ENCODE measurements around the gene GALNT1. TPM values are rescaled to one million over a fixed set of nuclear protein-coding genes. Genes with fewer than 3 reads are reported as not detected.

GALNT1 gene
- total RNA-seq, 1 experiment from 2014 or later = 54.7 TPM

GRCh38 chr18:35713545-35713944 is 132.0 kb downstream of the GALNT1 start:
- H3K79me2 ChIP-seq (ENCODE audit: insufficient read depth, low read length) = no peaks in the 10 kb centered on the region
- intact Hi-C loops (cut with micrococcal nuclease) = no loop called here
- H3K9ac ChIP-seq (ENCODE audit: low read length) = no peak overlapping the region
- ATAC-seq = no peak
- H3K27ac ChIP-seq (ENCODE audit: low read depth, low read length) = no peak overlapping the region
- ChIA-PET RAD21 (ENCODE audit: low non-redundant PET in 1 of 2, low total read pairs in 2 of 2, uncharacterized antibody in 2 of 2, unreplicated experiment in 2 of 2) (no interaction called here), POLR2A (no interaction called here), CTCF (no interaction called here)
- no peak for DNase-seq (ENCODE audit: low read depth, low spot score)
- peaks cover 0 to 5% of the 10 kb centered on the region in 2 experiments; a peak in 1 of 4 replicates for H3K36me3 ChIP-seq (ENCODE audit: control insufficient read depth in 1 of 2, insufficient read depth in 2 of 2, low read length in 2 of 2)
- TF ChIP-seq YY1 (IDR thresholded peaks at IDR 0.05; ENCODE audit: extremely low read depth, insufficient replicate concordance, low read depth, low read length) (no peak), TCF7L2 (IDR thresholded peaks at IDR 0.05; ENCODE audit: borderline replicate concordance, extremely low read depth, insufficient read depth, insufficient read length) (no peak), FOSL1 (IDR thresholded peaks at IDR 0.05; ENCODE audit: low read depth) (no peak), CTCF (IDR thresholded peaks at IDR 0.05 in 2 of 3, conservative IDR thresholded peaks at IDR 0.05 in 1 of 3; ENCODE audit: borderline replicate concordance in 1 of 3, insufficient read depth in 1 of 3, low read depth in 2 of 3, low read length in 2 of 3) (no peak), POLR2AphosphoS5 (IDR thresholded peaks at IDR 0.05; ENCODE audit: low read depth, low read length) (no peak), ATF3 (IDR thresholded peaks at IDR 0.05) (no peak), EZH2 (IDR thresholded peaks at IDR 0.05) (no peak), JUND (IDR thresholded peaks at IDR 0.05) (no peak), EGR1 (IDR thresholded peaks at IDR 0.05; ENCODE audit: low read depth) (no peak), REST (IDR thresholded peaks at IDR 0.05; ENCODE audit: low read depth) (no peak), ZNF274 (IDR thresholded peaks at IDR 0.05; ENCODE audit: low read depth, low read length) (no peak), MAX (IDR thresholded peaks at IDR 0.05) (no peak)
- H3K4me1 ChIP-seq (ENCODE audit: control insufficient read depth in 1 of 2, insufficient read depth in 2 of 2, low read length in 2 of 2) = no peaks in the 10 kb centered on the region
- H3K9me3 ChIP-seq (ENCODE audit: control insufficient read depth in 1 of 2, insufficient read depth in 1 of 2, low read depth in 1 of 2, low read length in 2 of 2) = no peaks in the 10 kb centered on the region
- H3K9me2 ChIP-seq (ENCODE audit: insufficient read depth) = no peaks in the 10 kb centered on the region
- H3K27me3 ChIP-seq (ENCODE audit: insufficient read depth, low read length) = no peaks in the 10 kb centered on the region
- no peaks in the 10 kb centered on the region for H4K20me1 ChIP-seq (ENCODE audit: insufficient read depth)
- no peak overlapping the region for H3K4me2 ChIP-seq (ENCODE audit: low read length)
- BruUV-seq (replicated peaks) = no TSS peak
- H2AFZ ChIP-seq (ENCODE audit: low read depth, low read length, poor library complexity, severe bottlenecking) = no peak overlapping the region
- no peak overlapping the region for H3K4me3 ChIP-seq (replicated peaks in 1 of 2; ENCODE audit: low read depth in 1 of 2, low read length in 2 of 2)
